HG02678 (cell line): ENCODE results near the gene STK11IP.

Experiments
- ATAC-seq: cut with Tn5 transposase; IDR thresholded peaks from one replicate; pipeline ENCODE4 v1.9.1; 2021; ENCODE audit warnings: mild to moderate bottlenecking, moderate library complexity; ENCODE audit not compliant: unreplicated experiment

Gene STK11IP

DNA sequence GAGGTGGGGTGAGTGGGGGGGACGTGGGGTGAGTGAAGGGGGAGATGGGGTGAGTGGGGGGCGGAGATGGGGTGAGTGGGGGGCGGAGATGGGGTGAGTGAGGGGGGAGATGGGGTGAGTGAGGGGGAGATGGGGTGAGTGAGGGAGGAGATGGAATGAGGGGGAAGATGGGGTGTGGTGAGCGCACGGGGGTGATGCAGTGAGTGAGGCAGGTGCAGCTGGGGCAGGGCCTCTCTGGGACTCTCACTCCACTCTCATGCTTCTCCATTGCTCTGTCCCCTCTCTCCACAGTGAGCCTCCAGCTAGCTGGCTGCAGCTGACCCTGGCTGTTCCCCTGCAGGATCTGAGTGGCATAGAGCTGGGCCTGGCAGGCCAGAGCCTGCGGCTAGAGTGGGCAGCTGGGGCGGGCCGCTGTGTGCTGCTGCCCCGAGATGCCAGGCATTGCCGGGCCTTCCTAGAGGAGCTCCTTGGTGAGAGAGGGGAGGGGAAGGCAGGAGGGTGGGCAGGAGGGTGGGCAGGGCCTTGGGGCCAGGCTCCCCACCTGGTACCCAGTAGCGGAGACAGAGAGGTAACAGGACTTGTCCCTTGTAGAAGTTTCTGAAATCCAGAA is 15.9 kb downstream of the STK11IP start:
- no peak for ATAC-seq

GRCh38 chr2:219614076-219614860 is 16.6 kb downstream of the STK11IP start:
- no peak for ATAC-seq

DNA sequence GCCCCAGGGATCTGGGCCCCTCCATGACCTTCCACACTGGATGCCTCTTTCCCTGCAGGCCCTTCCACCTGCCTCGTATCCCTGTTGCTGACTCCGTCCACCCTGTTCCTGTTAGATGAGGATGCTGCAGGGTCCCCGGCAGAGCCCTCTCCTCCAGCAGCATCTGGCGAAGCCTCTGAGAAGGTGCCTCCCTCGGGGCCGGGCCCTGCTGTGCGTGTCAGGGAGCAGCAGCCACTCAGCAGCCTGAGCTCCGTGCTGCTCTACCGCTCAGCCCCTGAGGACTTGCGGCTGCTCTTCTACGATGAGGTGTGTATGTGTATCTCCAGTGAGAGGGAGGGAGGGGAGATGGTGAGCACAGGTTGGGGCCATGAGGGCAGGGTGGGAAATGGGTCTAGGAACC is 17.4 kb downstream of the STK11IP start:
- ATAC-seq = no peak

- no peak for ATAC-seq
These were observed 18.2 kb downstream of the STK11IP start for GRCh38 chr2:219615894-219616293.

- ATAC-seq = no peak
These were observed 18.9 kb downstream of the STK11IP start for GRCh38 chr2:219616550-219616949.

DNA sequence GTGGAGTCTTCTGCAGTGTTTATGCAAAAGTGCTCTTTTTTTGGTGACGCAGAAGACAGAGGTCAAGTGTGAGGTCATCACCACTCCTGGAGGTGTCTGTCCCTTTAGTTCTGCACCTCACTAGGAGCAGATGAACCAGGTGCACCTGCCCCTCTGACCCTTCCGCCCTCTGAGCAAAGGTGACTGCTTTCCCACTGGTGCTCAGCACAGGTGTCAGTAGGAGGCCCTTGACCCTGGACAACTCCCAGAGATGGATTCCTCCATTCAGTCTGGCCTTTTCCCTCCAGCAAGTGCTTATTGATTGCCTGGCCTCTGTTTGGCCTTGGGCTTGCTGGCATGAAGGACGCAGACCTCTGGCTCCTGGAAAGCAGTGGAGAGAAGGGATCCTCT is 21.1 kb downstream of the STK11IP start:
- no peak for ATAC-seq

DNA sequence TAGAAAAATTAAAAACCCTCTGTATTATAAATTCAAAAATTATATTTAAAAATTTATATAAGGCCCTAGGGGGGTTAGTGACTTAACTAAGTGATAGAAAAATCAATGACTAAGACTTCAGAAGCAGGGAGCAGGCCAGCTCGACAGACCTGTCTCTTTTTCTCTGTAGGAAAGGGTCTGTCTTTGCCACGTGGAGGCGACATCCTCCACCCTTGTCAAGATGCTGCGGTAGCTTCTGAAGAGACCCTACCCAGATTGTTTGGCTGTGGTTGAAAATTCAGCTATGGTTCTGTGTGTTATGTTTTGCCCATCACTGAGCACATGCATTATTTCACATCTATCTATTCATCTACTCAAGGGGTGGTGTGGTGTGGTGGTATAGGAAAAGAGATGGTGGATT is 21.6 kb downstream of the STK11IP start:
- ATAC-seq = no peak

GRCh38 chr2:219620546-219620945 is 22.9 kb downstream of the STK11IP start:
- ATAC-seq = no peak

GRCh38 chr2:219621935-219622334 is 24.3 kb downstream of the STK11IP start:
- ATAC-seq = no peak

GRCh38 chr2:219622472-219622871 is 24.8 kb downstream of the STK11IP start:
- ATAC-seq = no peak

DNA sequence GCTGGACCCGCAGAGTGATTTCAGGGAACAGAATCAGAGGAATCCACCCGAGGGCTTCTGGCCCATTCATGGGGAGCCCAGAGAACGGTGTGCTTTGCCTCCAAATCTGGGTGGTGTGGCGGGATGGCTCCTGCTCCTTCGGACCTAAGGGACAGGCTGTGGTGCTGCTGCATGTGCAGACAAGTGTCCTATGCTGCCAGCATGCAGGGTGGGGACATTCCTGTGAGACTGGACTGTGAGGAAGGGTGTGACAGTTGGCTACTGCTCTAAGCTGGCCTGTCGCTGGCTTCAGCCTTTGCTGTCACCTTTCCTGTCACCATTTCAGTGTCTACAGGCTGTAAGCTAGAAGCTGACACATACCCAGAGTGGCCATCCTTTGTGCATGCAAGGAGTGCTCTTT is 26.9 kb downstream of the STK11IP start:
- no peak for ATAC-seq

DNA sequence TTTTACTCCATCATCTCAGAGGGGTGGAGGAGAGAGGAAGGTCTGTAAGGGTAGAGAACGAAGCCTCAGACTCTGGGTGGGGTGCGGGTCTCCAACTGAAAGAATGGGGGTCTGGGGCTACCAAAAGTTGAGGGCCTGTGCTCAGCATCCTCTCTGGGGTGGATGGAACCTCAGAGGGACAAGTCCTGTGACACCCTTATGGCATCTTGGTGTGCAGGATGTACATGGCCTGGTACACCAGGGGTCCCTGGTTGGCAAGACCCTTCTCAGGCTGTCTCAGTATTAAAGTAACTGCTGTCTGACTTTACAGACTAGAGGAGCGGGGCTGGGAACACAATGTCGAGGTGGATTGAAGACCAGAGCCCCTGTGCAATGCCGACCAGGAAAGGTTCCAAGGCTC is 27.5 kb downstream of the STK11IP start:
- ATAC-seq = no peak

GRCh38 chr2:219626540-219626939 is 28.9 kb downstream of the STK11IP start:
- ATAC-seq = no peak

GRCh38 chr2:219627103-219628100 is 29.7 kb downstream of the STK11IP start, which contains the start of gene SLC4A3:
Gene SLC4A3 (plus strand): TSS chr2:219627630. CDS start chr2:219627993, 363 bp downstream.
- ATAC-seq = no peak

DNA sequence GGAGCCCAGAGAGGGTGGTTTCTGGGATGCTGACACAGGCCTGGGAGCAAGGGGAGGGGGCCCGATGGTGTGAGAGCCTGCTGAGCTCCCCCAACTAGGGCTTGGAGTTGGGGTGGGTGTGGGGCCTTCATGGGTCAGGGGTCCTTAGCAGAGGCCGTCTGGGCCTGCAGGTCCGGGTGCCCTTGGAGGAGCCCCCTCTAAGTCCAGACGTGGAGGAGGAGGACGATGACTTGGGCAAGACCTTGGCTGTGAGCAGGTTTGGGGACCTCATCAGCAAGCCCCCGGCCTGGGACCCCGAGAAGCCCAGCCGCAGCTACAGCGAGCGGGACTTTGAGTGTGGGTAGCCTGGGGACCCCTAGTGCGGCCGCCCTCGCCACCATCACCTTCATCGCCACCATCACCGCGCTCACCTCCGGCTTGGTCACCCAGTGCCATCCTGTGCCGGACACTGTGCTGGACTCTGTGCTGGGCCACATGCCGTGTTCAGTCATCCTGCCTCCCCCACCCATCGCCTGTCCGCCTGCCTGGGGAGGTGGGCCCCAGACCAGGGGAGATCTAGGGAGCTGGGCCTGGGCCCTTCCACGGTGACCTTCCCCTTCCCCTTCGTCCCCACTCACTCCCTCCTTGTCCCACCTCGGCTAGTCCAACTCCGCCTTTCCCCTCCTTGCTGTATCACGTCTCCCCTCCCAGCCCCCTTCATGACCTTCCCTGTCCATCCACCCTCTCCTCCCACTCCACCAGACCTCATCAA is 30.8 kb downstream of the STK11IP start:
- no peak for ATAC-seq

- ATAC-seq = no peak
These were observed 31.6 kb downstream of the STK11IP start for GRCh38 chr2:219628986-219629901.

- ATAC-seq = no peak
These were observed 32.5 kb downstream of the STK11IP start for GRCh38 chr2:219629976-219630695.

- ATAC-seq = no peak
These were observed 33.2 kb downstream of the STK11IP start for GRCh38 chr2:219630770-219631405.
